Epithelial cell of esophagus (primary cell): ENCODE results near the gene SPTLC3.

Experiments used
- DNase-seq: peaks from one replicate; pipeline ENCODE4 v3.0.0; 2010; ENCODE audit warnings: low read depth
- H3K4me3 ChIP-seq: 2 replicates; pipeline ENCODE4 v1.5.1; 2011; ENCODE audit warnings: mild to moderate bottlenecking, low read length, control low read depth
- CTCF ChIP-seq: IDR thresholded peaks from 2 replicates; pipeline ENCODE4 v1.5.1; 2011; ENCODE audit warnings: low read depth, mild to moderate bottlenecking, low read length, control low read depth, inconsistent platforms; ENCODE audit not compliant: insufficient read depth; ENCODE audit errors: missing control alignments

SPTLC3 gene

GRCh38 chr20:13041574-13042457 lies 33.0 kb downstream of the SPTLC3 start:
- TF ChIP-seq CTCF = no peak
- no peak overlapping the region for H3K4me3 ChIP-seq
- no peak for DNase-seq

GRCh38 chr20:13042458-13042794 lies 33.7 kb downstream of the SPTLC3 start:
- H3K4me3 ChIP-seq = no peak overlapping the region
- no peak for TF ChIP-seq CTCF

GRCh38 chr20:13046409-13046808 lies 37.6 kb downstream of the SPTLC3 start:
- DNase-seq = no peak
- TF ChIP-seq CTCF = no peak
- no peak overlapping the region for H3K4me3 ChIP-seq

More at GRCh38 chr20:13042458-13042794, 33.7 kb downstream of the SPTLC3 start:
- no peak for DNase-seq

- no peak for DNase-seq
- no peak overlapping the region for H3K4me3 ChIP-seq
- no peak for TF ChIP-seq CTCF
Observed at GRCh38 chr20:13054011-13054410, 45.2 kb downstream of the SPTLC3 start.

DNA sequence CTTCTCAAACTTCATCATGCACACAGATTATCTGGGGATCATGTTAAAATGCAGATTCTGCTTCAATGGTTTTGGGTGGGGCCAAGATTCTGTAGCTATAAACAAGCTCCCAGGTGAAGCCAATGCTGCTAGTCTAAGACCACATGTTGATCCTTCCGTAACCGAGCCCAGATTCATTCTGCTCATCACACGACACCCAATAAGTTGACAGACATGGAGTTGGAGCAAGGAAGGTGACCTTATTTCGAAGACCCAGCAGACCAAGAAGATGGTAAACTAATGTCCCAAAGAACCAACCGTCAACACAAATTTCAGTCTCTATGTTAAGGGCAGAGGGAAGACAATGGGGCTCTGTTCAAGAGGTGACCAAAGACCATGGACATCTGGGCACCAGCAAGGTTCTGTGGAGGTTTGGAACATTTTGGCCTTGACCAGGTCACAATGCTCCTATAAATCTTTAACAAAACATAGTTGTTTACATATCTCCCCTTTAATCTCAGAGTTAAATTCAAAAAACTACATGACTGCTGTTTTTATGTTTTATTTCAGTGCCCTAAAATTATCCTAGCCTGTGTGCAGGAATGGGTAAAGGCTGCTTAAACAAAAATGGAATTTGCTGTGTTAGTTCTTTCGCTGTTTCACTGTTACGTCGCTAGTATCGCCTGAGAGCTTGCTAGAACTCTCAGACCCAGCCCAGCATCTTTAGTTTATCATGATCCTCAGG lies 50.1 kb downstream of the SPTLC3 start:
- DNase-seq = no peak
- H3K4me3 ChIP-seq = no peak overlapping the region
- no peak for TF ChIP-seq CTCF

DNA sequence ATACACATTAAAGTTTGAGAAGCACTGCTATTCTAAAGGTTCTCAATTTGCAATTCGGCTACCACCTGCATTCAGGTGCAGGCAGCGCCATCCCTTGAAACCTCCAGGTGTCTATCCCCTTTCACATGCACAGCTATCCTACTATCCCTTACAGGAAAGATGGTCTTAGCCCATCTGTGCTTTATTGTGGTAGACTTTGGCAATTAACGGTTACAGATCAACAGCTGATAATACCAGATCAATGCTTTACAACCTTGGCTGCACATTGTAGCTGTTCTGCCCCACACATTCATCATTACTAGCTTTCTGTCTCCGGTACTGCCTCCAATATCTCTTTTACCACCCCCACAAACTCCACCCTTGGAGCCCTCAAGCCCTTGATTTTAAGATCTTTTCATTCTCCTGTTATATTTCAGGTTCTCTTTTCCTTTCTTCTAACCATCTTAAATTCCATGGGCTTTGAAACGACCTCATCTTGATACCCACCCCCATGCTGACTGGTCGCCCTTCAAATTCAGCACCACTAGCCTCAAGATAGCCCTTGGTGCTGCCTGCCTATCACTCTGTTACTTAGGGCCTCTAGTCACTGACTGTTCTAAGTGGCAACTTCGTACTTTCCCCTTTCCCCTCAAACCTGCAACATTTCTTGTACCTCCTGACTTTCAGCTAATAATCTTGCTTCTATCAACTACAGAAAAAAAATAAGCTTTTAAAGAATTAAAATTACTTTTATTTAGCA lies 50.8 kb downstream of the SPTLC3 start:
- TF ChIP-seq CTCF = no peak
- H3K4me3 ChIP-seq = no peak overlapping the region
- no peak for DNase-seq
